GM18519 (cell line): ENCODE results near the gene ADGRL4.
A peak's percentile ranks its signal among the peaks of the same experiment; 100 is the strongest.
"Not testable (repeated sequence)": the region's sequence is repeated elsewhere in the genome, so short reads cannot be mapped to it uniquely, and the experiment has no call there.

Experiments used
- ATAC-seq: cut with Tn5 transposase; IDR thresholded peaks from one replicate; pipeline ENCODE4 v1.9.1; 2021; ENCODE audit warnings: mild to moderate bottlenecking, moderate library complexity; ENCODE audit not compliant: unreplicated experiment, low FRiP score

Gene ADGRL4

DNA sequence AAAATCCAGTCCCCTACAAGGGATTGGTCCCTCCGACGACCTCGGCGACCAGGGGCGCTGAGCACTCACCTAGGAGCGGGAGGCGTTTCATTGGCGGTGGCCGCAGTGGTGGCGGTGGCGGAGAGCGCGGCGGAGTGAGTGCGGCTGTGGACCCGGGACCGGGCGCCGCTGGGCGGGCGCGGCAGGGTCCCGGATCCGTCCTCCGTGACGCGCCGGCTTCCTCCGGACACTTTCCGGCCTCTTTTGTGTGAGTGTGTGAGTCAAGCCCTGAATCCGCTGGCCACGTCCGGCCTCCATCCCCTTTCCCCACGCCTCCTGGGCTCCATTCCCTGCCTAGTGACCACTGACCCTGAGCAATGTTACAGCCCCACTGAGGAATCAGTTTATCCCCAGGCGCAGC lies at the start of gene ADGRL4:
ADGRL4 (minus strand) TSS at position 167 of the 400 bp plus-strand sequence; CDS start at position 91, 76 bp downstream.
- no peak for ATAC-seq

DNA sequence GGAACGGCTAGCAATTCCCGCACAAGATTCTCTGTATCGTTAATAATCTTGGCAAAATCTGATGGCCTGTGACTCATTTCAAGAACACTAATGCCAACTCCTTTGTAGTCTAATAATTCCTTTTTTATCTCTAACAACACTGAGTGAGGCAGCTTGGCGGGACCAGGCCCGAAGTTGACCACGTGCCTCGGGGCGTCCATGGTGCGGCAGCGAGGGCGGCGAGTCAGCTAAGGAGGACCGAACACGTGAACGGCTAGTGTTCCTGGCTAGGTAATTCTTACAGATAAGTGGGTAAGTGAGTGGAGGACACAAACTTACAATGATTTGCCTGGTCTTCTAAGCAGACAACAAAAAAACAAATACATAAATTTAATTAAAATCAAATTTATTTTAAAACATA lies 49.3 kb upstream of the ADGRL4 start:
- ATAC-seq, result no peak

DNA sequence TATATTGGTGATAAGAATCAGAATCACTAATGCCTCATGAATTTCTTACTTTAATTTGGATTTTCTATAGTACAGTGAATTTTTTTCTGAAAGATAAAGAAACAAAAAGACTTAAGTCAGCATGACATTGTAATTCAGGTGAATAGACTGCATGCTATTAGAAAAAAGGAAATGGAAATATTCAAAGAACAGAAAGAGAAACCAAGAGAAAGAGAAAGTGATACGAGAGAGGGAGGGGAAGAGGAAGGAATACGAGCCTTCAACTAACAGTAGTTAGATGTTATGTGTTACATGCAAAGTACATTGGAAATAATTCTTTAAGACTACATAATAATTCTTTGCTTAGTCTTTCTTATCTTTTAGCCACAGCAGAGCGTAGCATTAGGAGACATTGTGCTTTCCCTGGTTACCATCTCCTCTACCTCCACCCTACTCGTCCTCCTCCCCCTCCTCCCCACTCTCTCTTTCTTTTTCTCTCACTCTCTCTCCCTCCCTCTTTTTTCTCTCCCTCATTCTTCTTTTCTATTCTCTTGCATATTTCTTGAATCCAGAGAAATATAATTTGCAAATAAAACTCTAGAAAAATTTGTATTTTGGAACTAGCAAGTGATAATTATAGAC lies 46.4 kb upstream of the ADGRL4 start:
- peak; percentile 99 for ATAC-seq

DNA sequence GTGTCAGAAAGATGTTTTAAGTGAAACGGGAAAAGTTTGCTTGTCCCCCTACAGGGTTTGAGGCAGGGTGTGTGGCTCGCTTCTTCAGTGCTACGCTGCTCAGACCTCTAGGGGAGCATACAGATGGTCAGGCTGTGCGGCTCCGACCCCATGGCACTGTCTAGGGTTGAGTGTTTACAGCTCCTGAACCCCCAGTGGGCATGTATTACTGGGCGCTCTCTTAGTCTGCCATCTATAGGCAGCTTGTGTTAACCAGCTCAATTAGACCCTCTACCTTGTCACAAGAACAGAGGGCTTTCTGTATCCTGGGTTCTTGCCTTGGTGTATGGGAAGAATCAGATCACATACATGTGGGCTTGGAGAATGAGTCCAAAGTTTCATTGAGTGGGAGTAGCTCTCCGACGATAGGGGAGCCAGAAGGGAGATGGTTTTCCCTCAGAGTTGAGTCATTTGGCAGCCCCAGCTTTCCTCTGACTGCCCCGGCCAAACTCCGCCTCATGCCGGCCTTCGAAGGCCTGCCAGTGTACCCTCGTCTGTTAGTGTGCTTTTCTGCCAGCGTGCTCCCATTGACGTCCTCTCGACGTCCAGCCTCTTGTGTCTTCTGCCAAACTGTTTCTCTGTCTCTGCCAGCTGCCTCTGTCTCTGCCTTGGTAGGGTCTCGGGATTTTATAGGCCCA lies 38.6 kb upstream of the ADGRL4 start:
- no peak for ATAC-seq

DNA sequence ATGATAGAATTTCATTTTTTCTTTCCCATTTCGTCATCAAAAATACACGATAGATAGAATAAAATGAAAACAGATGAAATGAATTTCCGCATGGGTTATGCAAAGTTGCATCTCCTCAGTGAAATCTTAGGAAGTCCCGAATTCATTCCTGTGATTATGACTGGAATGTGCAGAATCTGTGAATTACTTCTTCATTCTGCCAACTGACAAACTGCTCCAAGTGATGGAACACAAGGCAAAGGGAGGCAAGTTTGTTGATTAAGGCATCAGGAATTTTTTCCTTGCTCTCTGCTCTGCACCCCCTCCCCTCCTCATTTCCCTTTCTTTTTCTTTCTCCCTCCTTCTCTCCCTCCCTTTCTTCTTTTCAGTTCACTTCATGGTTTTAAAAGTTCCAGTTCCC lies 37.0 kb upstream of the ADGRL4 start:
- no peak for ATAC-seq

DNA sequence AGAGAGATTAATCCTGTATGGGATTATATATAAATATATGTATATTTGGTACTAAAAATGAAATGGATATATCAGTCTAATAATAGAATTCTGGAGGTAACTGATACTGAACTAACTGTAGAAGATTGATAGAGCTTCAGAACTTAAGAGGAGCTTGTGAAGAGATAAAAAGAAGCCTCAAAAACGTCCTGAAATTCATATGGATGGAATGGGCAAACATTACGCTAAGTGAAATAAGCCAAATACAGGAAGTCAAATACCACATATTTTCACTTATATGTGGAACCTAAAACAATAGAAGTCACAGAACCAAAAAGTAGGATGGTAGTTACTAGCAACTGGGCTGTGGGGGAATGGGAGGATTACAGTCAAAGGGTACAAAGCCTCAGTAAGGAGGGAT lies 36.0 kb upstream of the ADGRL4 start:
- ATAC-seq, result no peak

DNA sequence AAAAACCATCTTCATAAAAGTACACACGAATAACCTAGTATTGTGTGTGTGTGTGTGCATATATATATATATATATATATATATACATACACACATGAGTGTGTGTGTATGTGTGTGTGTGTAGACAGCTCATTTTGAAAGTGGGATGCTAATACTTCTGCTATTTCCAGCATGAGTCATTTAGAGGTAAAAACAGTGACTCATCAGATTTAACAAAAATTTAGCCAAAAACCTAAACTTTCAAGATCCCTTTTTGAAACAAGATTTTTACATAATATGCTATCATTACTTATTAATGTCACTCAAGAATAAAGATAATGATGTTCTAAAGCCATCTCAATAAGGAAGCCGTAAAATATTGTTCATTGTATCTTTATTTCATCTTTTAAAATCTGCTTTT lies 35.6 kb upstream of the ADGRL4 start:
- peak; percentile 53 for ATAC-seq

DNA sequence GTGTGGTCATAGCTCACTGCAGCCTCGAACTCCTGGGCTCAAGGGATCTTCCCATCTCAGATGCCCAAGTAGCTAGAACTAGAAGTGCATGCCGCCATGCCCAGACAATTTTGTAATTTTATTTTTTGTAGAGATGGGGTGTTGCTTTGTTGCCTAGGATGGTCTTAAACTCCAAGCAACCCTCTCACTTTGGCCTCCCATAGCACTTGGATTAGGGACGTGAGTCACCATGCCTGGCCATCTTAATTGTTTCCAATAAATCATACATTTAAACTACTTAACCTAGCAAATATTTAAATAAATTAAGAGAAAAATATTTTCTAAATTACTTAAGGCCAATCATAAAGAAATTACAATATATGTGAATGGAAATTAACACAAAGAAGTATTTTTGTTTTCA lies 35.1 kb upstream of the ADGRL4 start:
- ATAC-seq, result no peak

DNA sequence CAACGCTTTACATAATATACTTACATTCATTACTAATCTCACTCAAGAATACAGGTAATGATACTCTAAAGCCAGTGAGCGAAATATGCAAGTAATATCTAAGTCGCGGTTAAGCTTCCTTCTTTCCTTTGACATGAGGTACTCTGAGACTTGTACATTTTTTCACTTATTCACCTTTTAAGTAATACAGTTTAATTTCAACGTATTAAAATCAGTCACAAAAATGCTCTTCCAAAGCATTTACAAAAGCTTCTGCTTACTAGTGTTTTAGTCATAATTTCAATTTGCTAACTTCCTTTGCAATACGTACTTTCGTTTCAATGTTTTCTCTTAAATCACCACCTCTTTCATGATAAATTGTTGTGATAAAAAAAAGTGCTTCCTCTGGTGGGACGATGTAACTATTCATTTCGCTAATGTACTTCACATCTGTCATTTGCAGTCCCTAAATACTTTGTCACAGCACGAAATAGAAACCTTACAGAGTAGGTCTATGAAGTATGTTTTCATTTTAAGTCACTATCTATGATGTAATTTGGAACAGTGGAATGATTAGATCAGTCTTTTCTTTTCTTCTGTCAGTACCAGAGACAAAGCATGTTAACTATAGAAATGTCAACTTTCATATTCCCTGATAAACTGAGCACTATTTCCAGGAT lies 34.0 kb upstream of the ADGRL4 start:
- ATAC-seq, result peak; percentile 95

DNA sequence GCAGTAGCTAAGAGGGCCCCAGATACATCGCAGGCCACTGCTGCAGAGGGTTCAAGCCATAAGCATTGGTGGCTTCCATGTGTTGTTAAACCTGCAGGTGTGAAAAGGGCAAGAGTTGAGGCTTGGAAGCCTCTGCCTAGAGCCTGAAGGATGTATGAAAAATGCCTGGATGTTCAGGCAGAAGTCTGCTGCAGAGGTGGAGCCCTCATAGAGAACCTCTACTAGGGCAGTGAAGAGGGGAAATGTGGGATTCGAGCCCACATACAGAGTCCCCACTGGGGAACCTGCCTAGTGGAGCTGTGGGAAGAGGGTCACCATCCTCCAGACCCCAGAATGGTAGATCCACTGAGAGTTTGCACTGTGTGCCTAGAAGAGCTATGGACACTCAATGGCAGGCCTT lies 30.6 kb upstream of the ADGRL4 start:
- ATAC-seq, result no peak

DNA sequence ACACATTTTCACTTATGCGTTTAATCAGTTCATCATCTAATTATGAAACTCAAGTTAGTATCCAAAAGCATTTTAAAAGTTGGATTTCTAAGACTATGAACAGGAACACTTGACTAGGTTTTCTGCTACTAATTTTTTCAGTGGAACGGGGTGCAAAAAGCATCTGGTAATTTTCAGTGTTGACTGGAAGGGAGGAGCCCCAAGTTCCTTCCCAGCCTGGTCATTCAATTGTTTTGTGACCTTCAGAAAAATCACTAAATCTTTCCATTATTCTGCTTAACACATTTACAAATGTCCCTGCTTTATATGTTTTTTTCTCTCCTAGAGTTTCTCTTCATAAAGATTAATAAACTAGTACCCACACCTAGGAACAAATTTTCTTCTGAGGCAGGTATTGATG lies 6.0 kb upstream of the ADGRL4 start:
- ATAC-seq, result no peak

DNA sequence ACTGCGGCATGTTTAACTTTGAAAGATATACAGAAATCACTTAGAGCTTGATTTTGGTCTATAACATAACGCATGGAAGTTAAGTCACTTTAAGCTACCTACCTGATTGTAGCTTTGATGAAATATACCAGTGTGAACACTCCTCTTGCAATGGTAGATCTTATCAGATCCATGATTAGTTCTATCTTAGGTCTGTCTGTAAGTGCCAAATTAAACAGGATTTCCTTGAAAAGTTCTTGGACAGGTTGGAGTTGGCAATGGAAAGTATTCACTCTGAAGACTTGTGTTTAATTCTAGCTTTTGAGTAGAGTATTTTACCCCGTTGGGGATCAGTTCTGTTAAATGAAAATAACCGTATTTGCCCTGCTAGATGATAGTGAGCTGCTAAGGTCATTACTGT lies 4.1 kb upstream of the ADGRL4 start:
- no peak for ATAC-seq

DNA sequence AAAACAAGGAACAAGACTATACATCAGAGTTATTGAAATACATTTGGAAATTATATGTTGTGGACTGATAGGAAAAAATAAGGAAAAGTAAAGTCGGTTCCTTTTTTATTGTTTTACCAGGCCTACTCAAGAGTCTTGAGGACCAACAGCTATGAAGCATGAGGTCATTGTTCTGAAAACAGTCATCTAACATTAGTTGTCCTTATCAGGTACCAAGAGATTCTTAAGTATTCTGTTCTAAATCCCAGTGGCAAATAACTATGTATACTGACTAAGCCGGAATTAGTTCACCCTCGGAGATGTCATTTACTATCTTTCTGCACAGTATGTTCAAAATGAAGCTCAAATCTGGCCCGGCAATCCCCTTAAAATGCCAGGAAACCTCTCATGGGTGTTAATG lies 585 bp downstream of the ADGRL4 start:
- no peak for ATAC-seq

DNA sequence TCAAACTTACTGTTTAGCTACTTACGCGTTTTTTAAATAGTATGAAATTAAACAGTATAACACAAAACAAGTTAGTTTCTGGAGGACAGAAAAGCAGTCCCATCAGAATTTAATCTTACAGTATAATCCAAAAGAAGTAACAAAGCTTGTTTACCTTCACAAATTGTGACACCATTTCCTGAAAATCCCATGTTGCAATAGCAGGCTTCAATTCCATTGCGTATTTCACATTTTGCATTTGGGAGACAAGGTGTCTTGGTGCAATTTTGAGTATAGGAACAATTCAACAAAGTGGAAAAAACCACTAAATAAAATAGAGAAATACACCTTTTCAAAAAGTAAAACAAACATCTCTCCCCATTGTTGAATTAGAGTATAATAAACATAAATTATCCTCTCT lies 1.6 kb downstream of the ADGRL4 start:
- no peak for ATAC-seq

DNA sequence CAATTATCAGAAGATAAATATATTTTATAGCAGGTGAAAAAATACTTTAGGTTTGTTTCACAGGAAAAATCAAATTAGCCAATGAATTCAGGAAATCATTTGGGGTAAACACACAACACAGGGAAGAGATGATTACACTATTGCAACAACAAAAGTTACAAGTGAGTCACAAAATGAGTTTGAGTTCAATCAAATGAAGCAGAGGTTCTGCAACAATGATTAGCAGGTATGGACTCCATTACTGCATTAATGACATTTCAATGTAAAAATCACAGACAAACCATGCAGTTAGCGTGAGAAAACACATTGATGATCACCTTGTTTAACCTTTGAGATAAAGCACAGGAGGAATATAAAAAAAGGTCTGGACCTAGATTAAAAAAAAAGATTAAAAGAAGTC lies 9.7 kb downstream of the ADGRL4 start:
- ATAC-seq, result no peak

DNA sequence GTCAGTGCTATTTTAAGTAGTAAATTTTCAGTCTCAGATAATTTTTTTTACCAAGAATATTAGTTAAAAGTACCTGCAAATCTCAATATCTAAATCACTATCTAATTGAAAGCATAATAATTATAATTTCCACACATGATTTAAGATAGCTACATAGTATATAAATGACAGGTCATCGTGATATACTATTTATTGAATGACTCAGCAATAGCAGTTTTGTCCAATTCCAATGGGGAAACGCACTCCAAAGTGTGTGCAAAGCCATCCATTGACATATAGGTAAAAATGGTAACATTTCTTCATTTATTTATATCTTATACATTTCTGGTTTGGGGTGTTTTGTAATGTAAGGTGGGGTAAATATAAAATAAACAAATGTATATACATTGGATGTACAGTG lies 19.5 kb downstream of the ADGRL4 start:
- no peak for ATAC-seq

DNA sequence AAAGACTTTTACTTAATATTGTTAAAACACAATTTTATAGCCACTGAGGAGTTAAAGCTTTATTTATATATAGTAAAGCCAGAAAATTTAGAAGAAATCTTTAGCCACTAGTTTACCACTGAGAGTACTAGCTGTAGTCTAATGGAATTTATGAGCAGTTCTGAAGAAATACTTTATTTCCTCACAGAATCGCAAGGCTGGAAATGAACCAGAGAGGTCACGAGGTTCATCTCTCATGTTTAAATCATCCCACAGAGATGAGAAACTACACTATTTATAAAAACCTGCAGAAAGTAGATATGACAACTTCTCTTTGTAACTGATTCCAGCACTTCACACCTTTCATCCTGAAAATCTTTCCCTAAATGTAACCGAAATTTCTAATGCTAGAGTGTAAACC lies 26.0 kb downstream of the ADGRL4 start:
- ATAC-seq, result no peak

DNA sequence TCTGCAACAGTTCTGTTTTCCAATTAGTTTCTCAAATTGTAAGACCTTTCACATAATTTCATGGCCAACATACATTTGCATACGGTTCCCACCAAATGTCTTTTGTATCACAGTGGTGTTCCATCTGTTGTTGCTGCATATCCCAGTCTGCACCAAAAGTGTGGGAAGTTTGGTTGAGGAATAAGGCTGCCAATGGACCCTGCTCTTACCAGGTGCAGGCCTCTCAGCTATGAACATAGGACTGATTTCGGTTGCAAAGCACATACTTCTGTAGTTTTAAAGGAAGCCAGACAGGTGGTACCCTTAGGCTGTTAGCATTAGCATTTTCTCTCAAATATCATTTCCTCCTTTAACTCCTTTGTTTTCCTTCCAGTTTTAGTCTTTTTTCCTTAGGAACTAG lies 33.8 kb downstream of the ADGRL4 start:
- no peak for ATAC-seq

DNA sequence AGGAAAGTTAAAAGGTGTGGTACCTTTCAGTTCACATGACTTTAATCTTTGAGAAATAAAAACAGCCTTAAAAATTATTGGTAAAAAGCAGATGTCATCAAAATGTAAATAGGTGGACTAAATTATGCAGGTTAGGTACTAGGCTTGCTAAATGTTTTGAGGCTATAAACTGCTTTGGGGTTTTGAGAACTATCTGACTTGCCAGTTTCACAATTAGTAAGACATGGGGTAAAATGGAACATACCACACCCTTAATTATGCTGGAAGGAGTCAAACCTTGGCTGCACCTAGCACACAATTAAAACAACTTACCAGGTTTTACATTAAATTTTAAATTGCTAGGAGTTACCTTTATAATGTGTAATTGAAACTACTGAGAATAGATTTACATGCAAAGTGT lies 39.4 kb downstream of the ADGRL4 start:
- not testable (repeated sequence) for ATAC-seq

DNA sequence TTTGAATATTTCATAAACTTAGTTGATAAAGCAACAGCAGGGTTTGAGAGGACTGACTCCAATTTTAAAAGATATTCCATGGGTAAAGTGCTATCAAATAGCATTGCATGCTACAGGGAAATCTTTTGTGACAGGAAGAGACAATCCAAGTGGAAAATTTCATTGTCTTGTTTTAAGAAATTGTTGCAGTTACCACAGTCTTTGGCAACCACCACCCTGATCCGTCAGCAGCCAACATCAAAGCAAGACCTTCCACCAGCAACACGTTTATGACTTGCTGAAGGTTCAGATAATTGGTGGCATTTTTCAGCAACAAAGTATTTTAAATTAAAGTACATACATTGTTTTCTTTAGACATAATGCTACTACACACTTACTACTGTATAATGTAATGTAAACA lies 47.8 kb downstream of the ADGRL4 start:
- no peak for ATAC-seq

DNA sequence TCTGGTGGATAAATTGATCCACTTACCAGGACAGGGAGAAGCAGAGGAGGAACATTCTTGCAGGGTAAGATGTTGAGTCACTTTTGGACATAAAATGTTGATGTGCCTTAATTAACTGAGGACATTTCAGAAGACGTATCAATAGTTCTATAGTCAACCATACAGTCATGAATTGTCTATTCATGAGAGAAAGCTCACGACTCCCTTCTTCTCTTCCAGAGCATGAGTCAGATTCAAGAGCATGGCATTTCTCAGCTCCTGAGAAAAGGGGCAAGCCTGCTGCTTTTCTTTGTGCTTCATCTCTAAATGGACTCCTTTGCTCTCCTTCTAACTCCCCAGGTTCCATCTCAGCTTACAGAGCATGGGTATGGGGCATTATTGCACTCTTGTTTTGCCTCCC lies 55.7 kb downstream of the ADGRL4 start:
- ATAC-seq, result no peak

DNA sequence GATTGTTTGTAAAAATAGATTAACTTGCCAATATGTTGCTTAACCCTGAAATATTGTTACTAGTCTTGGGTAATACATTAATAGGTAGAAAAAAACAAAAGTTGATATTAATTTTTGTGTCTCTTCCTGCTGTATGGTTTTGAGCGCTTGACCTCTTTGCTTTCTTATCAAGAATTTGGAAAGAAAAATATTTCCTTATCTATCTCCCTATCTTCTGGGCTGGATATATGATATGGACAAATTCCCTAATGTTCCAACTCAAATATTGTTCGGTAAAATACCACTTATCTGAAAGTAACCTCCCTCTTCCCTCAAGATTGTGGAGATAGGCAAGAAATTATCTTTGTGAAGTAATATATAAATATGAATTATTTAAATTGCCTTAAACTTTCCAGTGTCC lies 57.3 kb downstream of the ADGRL4 start:
- no peak for ATAC-seq
